Neuron (in vitro differentiated cells): ENCODE measurements around the gene NT5E.
"Not testable (repeated sequence)": the region's sequence is repeated elsewhere in the genome, so short reads cannot be mapped to it uniquely, and the experiment has no call there.

Experiments
- H2AFZ ChIP-seq: one replicate; pipeline ENCODE4 v1.6.1; 2013; ENCODE audit warnings: low read depth, mild to moderate bottlenecking, inconsistent platforms, low read length, moderate library complexity
- H3K27me3 ChIP-seq: one replicate; pipeline ENCODE4 v1.6.1; 2013; ENCODE audit warnings: low read length; ENCODE audit not compliant: insufficient read depth
- H3K36me3 ChIP-seq: one replicate; pipeline ENCODE4 v1.6.1; 2013; ENCODE audit warnings: low read length; ENCODE audit not compliant: insufficient read depth
- H3K4me1 ChIP-seq: one replicate; pipeline ENCODE4 v1.6.1; 2013; ENCODE audit warnings: low read length; ENCODE audit not compliant: insufficient read depth
- H3K4me3 ChIP-seq: 2 replicates; pipeline ENCODE4 v1.5.1; 2013; ENCODE audit warnings: mild to moderate bottlenecking, low read length, moderate library complexity
- H3K9me3 ChIP-seq: one replicate; pipeline ENCODE4 v1.6.1; 2013; ENCODE audit warnings: low read length

NT5E gene

GRCh38 chr6:85494547-85495536 lies 45.0 kb downstream of the NT5E start:
- Histone ChIP-seq H3K9me3 (peaks cover 8% of the 10 kb centered on the region), H3K4me3 (no peak overlapping the region), H3K27me3 (no peaks in the 10 kb centered on the region), H2AFZ (no peak overlapping the region), H3K4me1 (no peaks in the 10 kb centered on the region), H3K36me3 (no peaks in the 10 kb centered on the region)

GRCh38 chr6:85496009-85496579 lies 46.2 kb downstream of the NT5E start:
- Histone ChIP-seq H2AFZ (no peak overlapping the region), H3K4me1 (no peaks in the 10 kb centered on the region), H3K27me3 (no peaks in the 10 kb centered on the region), H3K36me3 (no peaks in the 10 kb centered on the region), H3K9me3 (peaks cover 8% of the 10 kb centered on the region), H3K4me3 (no peak overlapping the region)

GRCh38 chr6:85496856-85497255 lies 47.0 kb downstream of the NT5E start:
- H3K36me3 ChIP-seq = no peaks in the 10 kb centered on the region
- no peak overlapping the region for H2AFZ ChIP-seq
- H3K4me3 ChIP-seq = no peak overlapping the region
- peaks cover 8% of the 10 kb centered on the region for H3K9me3 ChIP-seq
- H3K4me1 ChIP-seq = no peaks in the 10 kb centered on the region
- H3K27me3 ChIP-seq = no peaks in the 10 kb centered on the region

- no peaks in the 10 kb centered on the region for H3K27me3 ChIP-seq
- peaks cover 6% of the 10 kb centered on the region for H3K36me3 ChIP-seq
- H2AFZ ChIP-seq = no peak overlapping the region
- H3K4me3 ChIP-seq = no peak overlapping the region
- H3K4me1 ChIP-seq = no peaks in the 10 kb centered on the region
- H3K9me3 ChIP-seq = peaks cover 8% of the 10 kb centered on the region
Measured at GRCh38 chr6:85498596-85499258, 48.8 kb downstream of the NT5E start.

GRCh38 chr6:85506441-85507093 lies 56.7 kb downstream of the NT5E start:
- H3K36me3 ChIP-seq = peaks cover 34% of the 10 kb centered on the region
- no peaks in the 10 kb centered on the region for H3K4me1 ChIP-seq
- no peak overlapping the region for H3K4me3 ChIP-seq
- no peaks in the 10 kb centered on the region for H3K27me3 ChIP-seq
- H2AFZ ChIP-seq = no peak overlapping the region
- H3K9me3 ChIP-seq = no peaks in the 10 kb centered on the region

- no peaks in the 10 kb centered on the region for H3K27me3 ChIP-seq
- H3K4me1 ChIP-seq = no peaks in the 10 kb centered on the region
- H2AFZ ChIP-seq = no peak overlapping the region
- no peaks in the 10 kb centered on the region for H3K9me3 ChIP-seq
- peaks cover 32% of the 10 kb centered on the region for H3K36me3 ChIP-seq
- no peak overlapping the region for H3K4me3 ChIP-seq
Measured at GRCh38 chr6:85516168-85516567, 66.3 kb downstream of the NT5E start.

GRCh38 chr6:85524281-85524680 lies 74.4 kb downstream of the NT5E start:
- H3K27me3 ChIP-seq, H3K4me3 ChIP-seq, H2AFZ ChIP-seq, H3K4me1 ChIP-seq, H3K9me3 ChIP-seq: not testable (repeated sequence)
- peaks cover 23% of the 10 kb centered on the region for H3K36me3 ChIP-seq

- H3K27me3 ChIP-seq = no peaks in the 10 kb centered on the region
- H3K36me3 ChIP-seq = peaks cover 23% of the 10 kb centered on the region
- H3K9me3 ChIP-seq = no peaks in the 10 kb centered on the region
- no peaks in the 10 kb centered on the region for H3K4me1 ChIP-seq
- H3K4me3 ChIP-seq = no peak overlapping the region
- no peak overlapping the region for H2AFZ ChIP-seq
Measured at GRCh38 chr6:85537055-85537494, 87.2 kb downstream of the NT5E start.

- Histone ChIP-seq H3K4me3 (no peak overlapping the region), H3K9me3 (no peaks in the 10 kb centered on the region), H2AFZ (no peak overlapping the region), H3K36me3 (peaks cover 18% of the 10 kb centered on the region), H3K27me3 (no peaks in the 10 kb centered on the region), H3K4me1 (no peaks in the 10 kb centered on the region)
Measured at GRCh38 chr6:85544776-85545175, 94.9 kb downstream of the NT5E start.
